Activated naive CD8-positive, alpha-beta T cell (primary cell): Measurements from ENCODE around the gene NHLRC1.

Experiments used
- H3K27ac Mint-ChIP-seq: one replicate; pipeline ENCODE4 v1.8.0; 2021; ENCODE audit warnings: mixed read lengths
- H3K27me3 Mint-ChIP-seq: one replicate; pipeline ENCODE4 v1.8.0; 2021; ENCODE audit warnings: mixed read lengths
- H3K36me3 Mint-ChIP-seq: one replicate; pipeline ENCODE4 v1.8.0; 2021; ENCODE audit warnings: mixed read lengths
- H3K4me1 Mint-ChIP-seq: one replicate; pipeline ENCODE4 v1.8.0; 2021; ENCODE audit warnings: low read depth, mixed read lengths
- H3K4me3 Mint-ChIP-seq: one replicate; pipeline ENCODE4 v1.8.0; 2021; ENCODE audit warnings: mild to moderate bottlenecking, mixed read lengths
- H3K9me3 Mint-ChIP-seq: one replicate; pipeline ENCODE4 v1.8.0; 2021; ENCODE audit warnings: low read depth, mixed read lengths

The NHLRC1 gene

DNA sequence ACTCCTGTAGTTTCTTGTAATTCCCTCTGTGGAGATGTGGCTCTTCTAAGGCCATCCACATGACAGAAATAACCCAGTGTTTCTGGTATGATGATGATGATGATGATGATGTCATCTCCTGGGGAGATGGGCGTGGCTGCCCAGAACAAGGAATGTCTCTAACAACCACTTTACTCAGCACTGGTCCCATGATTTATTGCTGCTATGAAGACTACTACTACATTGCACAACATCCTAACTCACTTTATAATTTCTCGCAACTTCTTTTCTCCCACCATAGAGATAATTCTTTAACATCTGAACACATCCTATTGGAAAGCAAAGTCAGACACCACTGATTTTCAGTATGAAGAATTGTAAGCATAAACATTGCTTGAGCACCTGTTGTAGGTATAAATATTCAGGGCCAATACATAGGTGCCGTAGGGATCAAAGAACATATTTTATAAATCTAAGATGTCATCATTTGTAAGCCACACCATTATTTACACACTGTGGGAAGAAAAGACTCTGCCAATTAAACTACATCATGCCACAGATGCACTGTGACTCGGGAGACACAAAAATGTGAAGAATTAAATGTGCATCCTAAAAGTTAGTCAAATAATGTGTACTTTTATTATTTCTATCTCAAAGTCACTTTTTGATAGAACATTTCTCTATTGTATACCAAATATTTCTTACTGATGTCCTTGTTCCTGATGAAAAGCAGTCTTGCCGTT lies 26.0 kb upstream of the NHLRC1 start:
- no peak overlapping the region for H3K4me3 Mint-ChIP-seq
- peaks cover 17% of the 10 kb centered on the region for H3K4me1 Mint-ChIP-seq
- no peak overlapping the region for H3K27ac Mint-ChIP-seq
- peaks cover 16% of the 10 kb centered on the region for H3K36me3 Mint-ChIP-seq
- H3K9me3 Mint-ChIP-seq: no peaks in the 10 kb centered on the region
- no peaks in the 10 kb centered on the region for H3K27me3 Mint-ChIP-seq

DNA sequence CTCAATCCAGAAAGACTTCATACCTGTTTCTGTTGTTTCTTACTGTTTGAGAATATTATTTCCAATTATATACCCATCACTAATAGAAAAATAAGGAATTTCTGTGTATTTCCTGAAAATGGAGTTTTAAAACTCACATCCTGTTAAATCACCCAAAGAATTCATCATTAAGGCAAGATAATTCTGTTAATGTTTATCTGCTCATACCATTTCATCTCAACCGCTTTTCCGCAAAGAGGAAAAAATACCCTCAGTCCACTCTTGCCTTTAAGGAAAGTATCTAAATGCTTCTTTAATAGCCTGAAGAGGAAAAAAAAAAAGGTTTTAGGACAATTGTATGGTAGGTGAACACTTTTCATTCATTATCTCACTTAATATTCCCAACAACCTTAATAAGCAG lies 25.1 kb upstream of the NHLRC1 start:
- Mint-ChIP-seq H3K36me3 (peaks cover 20% of the 10 kb centered on the region), H3K27me3 (no peaks in the 10 kb centered on the region), H3K4me3 (no peak overlapping the region), H3K4me1 (peaks cover 10% of the 10 kb centered on the region), H3K9me3 (no peaks in the 10 kb centered on the region), H3K27ac (no peak overlapping the region)

- no peaks in the 10 kb centered on the region for H3K27me3 Mint-ChIP-seq
- H3K9me3 Mint-ChIP-seq: no peaks in the 10 kb centered on the region
- no peak overlapping the region for H3K27ac Mint-ChIP-seq
- H3K4me3 Mint-ChIP-seq: no peak overlapping the region
- peaks cover 6% of the 10 kb centered on the region for H3K4me1 Mint-ChIP-seq
- H3K36me3 Mint-ChIP-seq: peaks cover 22% of the 10 kb centered on the region
Observed at GRCh38 chr6:18147160-18147559, 24.7 kb upstream of the NHLRC1 start.

GRCh38 chr6:18142591-18142861 lies 20.0 kb upstream of the NHLRC1 start:
- Mint-ChIP-seq H3K36me3 (peaks cover 26% of the 10 kb centered on the region), H3K27ac (no peak overlapping the region), H3K9me3 (no peaks in the 10 kb centered on the region), H3K4me3 (no peak overlapping the region), H3K27me3 (no peaks in the 10 kb centered on the region), H3K4me1 (peaks cover 6% of the 10 kb centered on the region)

- H3K4me1 Mint-ChIP-seq: peaks cover 1% of the 10 kb centered on the region
- no peak overlapping the region for H3K4me3 Mint-ChIP-seq
- H3K36me3 Mint-ChIP-seq: peaks cover 21% of the 10 kb centered on the region
- H3K27me3 Mint-ChIP-seq: no peaks in the 10 kb centered on the region
- H3K27ac Mint-ChIP-seq: no peak overlapping the region
- no peaks in the 10 kb centered on the region for H3K9me3 Mint-ChIP-seq
Observed at GRCh38 chr6:18141805-18142590, 19.5 kb upstream of the NHLRC1 start.

- Mint-ChIP-seq H3K27me3 (no peaks in the 10 kb centered on the region), H3K4me1 (peaks cover 4% of the 10 kb centered on the region), H3K4me3 (no peak overlapping the region), H3K9me3 (no peaks in the 10 kb centered on the region), H3K27ac (no peak overlapping the region), H3K36me3 (peaks cover 23% of the 10 kb centered on the region)
Observed at GRCh38 chr6:18139935-18140621, 17.6 kb upstream of the NHLRC1 start.

GRCh38 chr6:18138906-18139305 lies 16.4 kb upstream of the NHLRC1 start:
- Mint-ChIP-seq H3K27me3 (no peaks in the 10 kb centered on the region), H3K36me3 (peaks cover 26% of the 10 kb centered on the region)

GRCh38 chr6:18136260-18136659 lies 13.8 kb upstream of the NHLRC1 start:
- Mint-ChIP-seq H3K27me3 (no peaks in the 10 kb centered on the region), H3K36me3 (peaks cover 28% of the 10 kb centered on the region), H3K4me3 (no peak overlapping the region), H3K9me3 (no peaks in the 10 kb centered on the region), H3K4me1 (peaks cover 6% of the 10 kb centered on the region), H3K27ac (no peak overlapping the region)

More at GRCh38 chr6:18138906-18139305, 16.4 kb upstream of the NHLRC1 start:
- H3K4me1 Mint-ChIP-seq: peaks cover 6% of the 10 kb centered on the region
- no peak overlapping the region for H3K27ac Mint-ChIP-seq
- no peaks in the 10 kb centered on the region for H3K9me3 Mint-ChIP-seq
- no peak overlapping the region for H3K4me3 Mint-ChIP-seq

DNA sequence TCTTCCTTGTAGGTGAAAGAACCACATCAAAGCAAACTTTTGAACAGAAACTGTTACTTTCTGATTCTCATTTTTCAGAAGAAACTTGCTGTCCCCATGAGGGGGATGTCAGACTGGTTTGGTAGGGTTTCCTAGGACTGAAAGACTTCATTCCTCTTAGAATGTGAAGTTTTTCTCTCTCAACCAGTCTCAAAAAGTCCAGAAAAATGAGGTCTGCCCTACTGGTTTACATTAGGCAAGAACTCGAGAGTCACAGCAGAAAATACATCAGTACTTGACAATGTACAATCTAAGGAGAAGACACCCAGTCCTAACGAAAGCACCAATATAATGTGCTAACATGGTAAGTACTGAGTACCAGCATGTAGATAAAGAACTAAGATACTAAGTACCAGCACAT lies 12.7 kb upstream of the NHLRC1 start:
- Mint-ChIP-seq H3K4me3 (no peak overlapping the region), H3K4me1 (peaks cover 6% of the 10 kb centered on the region)

DNA sequence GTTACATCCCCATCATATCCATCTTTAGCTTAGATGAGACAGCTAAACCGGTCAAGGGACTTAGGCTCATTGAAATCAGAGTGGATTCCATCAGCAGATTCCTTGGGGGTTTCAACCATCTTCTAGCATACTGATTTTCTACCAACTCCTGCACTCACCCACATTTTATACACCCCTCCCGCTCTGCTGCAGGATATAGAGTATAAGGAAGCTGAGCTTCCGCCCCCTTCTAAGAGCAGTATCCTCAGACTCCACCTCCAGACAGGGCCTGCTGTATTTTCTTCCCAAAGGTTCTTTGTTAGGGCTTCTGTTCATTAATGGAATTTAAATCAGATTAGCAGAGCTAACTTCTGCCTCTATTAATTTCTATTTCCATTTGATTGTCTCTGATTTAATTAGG lies 9.9 kb upstream of the NHLRC1 start:
- peaks cover 17% of the 10 kb centered on the region for H3K36me3 Mint-ChIP-seq
- H3K4me3 Mint-ChIP-seq: no peak overlapping the region
- H3K27ac Mint-ChIP-seq: no peak overlapping the region
- peaks cover 6% of the 10 kb centered on the region for H3K4me1 Mint-ChIP-seq
- H3K9me3 Mint-ChIP-seq: no peaks in the 10 kb centered on the region
- no peaks in the 10 kb centered on the region for H3K27me3 Mint-ChIP-seq

More for the DNA sequence above, 12.7 kb upstream of the NHLRC1 start:
- peaks cover 26% of the 10 kb centered on the region for H3K36me3 Mint-ChIP-seq
- no peaks in the 10 kb centered on the region for H3K27me3 Mint-ChIP-seq
- H3K9me3 Mint-ChIP-seq: no peaks in the 10 kb centered on the region
- no peak overlapping the region for H3K27ac Mint-ChIP-seq

GRCh38 chr6:18126121-18126520 lies 3.6 kb upstream of the NHLRC1 start:
- Mint-ChIP-seq H3K4me1 (peaks cover 8% of the 10 kb centered on the region), H3K36me3 (peaks cover 3% of the 10 kb centered on the region), H3K27ac (no peak overlapping the region), H3K27me3 (peaks cover 4% of the 10 kb centered on the region), H3K9me3 (no peaks in the 10 kb centered on the region), H3K4me3 (no peak overlapping the region)

DNA sequence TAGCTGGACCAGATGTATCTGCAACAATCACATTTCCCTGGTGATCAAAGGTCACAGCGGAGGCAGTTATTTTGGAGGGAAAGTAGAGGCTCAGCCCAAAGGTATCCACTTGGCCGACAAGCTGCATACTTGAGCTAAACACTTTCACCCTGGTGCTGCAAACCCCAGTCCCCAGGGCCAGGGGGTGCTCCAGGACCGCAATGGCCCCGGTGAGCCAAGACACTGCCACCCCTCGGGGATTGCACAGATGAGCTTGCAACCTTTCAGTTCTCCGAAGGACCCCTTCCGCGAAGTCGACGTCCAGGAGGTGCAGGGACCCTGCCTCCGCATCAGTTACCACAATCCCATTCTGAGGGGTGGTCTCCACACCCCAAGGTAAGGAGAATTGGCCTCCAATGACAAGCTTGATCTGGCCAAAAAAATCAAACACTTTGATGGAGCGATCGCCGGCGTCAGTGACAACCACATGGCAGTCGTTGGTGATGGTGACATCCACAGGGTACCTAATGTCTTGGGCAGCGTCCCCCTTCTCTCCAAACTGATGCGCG lies 823 bp downstream of the NHLRC1 start:
- peaks cover 14% of the 10 kb centered on the region for H3K27me3 Mint-ChIP-seq
- no peak overlapping the region for H3K27ac Mint-ChIP-seq
- H3K36me3 Mint-ChIP-seq: peaks cover 11% of the 10 kb centered on the region
- peaks cover 12% of the 10 kb centered on the region for H3K9me3 Mint-ChIP-seq
- peak overlapping the region; percentile 54 for H3K4me3 Mint-ChIP-seq
- H3K4me1 Mint-ChIP-seq: peaks cover 8% of the 10 kb centered on the region

- H3K4me1 Mint-ChIP-seq: peaks cover 20% of the 10 kb centered on the region
- H3K9me3 Mint-ChIP-seq: peaks cover 12% of the 10 kb centered on the region
- no peak overlapping the region for H3K27ac Mint-ChIP-seq
- no peak overlapping the region for H3K4me3 Mint-ChIP-seq
- H3K27me3 Mint-ChIP-seq: peaks cover 12% of the 10 kb centered on the region
- H3K36me3 Mint-ChIP-seq: peaks cover 11% of the 10 kb centered on the region
Observed at GRCh38 chr6:18119236-18119635, 3.2 kb downstream of the NHLRC1 start.

GRCh38 chr6:18118330-18118729 lies 4.1 kb downstream of the NHLRC1 start:
- Mint-ChIP-seq H3K9me3 (peaks cover 12% of the 10 kb centered on the region), H3K27ac (no peak overlapping the region), H3K36me3 (peaks cover 11% of the 10 kb centered on the region), H3K4me3 (no peak overlapping the region), H3K4me1 (peaks cover 21% of the 10 kb centered on the region), H3K27me3 (peaks cover 16% of the 10 kb centered on the region)

GRCh38 chr6:18117136-18117535 lies 5.3 kb downstream of the NHLRC1 start:
- H3K27ac Mint-ChIP-seq: no peak overlapping the region
- peaks cover 18% of the 10 kb centered on the region for H3K27me3 Mint-ChIP-seq
- H3K36me3 Mint-ChIP-seq: peaks cover 9% of the 10 kb centered on the region
- H3K9me3 Mint-ChIP-seq: peaks cover 12% of the 10 kb centered on the region
- H3K4me3 Mint-ChIP-seq: no peak overlapping the region
- peaks cover 14% of the 10 kb centered on the region for H3K4me1 Mint-ChIP-seq
